ENCODE results near the gene RTTN. TPM values are rescaled to one million over a fixed set of nuclear protein-coding genes. Genes with fewer than 3 reads are reported as not detected.
A peak's percentile ranks its signal among the peaks of the same experiment; 100 is the strongest.

The RTTN gene
- polyA plus RNA-seq, 1 donor = 8.6 TPM

GRCh38 chr18:70089858-70090257 lies 115.6 kb downstream of the RTTN start:
- Histone ChIP-seq H3K4me3 (ENCODE audit: low read length) (no peak overlapping the region), H3K4me1 (ENCODE audit: control insufficient read depth, insufficient read depth, low read length) (peaks cover 7% of the 10 kb centered on the region), H3K27me3 (ENCODE audit: control insufficient read depth, insufficient read depth, low read length) (no peaks in the 10 kb centered on the region), H3K36me3 (ENCODE audit: control insufficient read depth, insufficient read depth, low read length) (peaks cover 5% of the 10 kb centered on the region), H3K27ac (ENCODE audit: low read length) (no peak overlapping the region), H3K9me3 (ENCODE audit: control insufficient read depth, low read depth, low read length) (no peaks in the 10 kb centered on the region)
- 83% methylated on average over 1 of the region's 1 CpG for WGBS (ENCODE audit: insufficient coverage, low lambda C conversion rate)
- no peak for DNase-seq

- Histone ChIP-seq H3K9me3 (ENCODE audit: control insufficient read depth, low read depth, low read length) (no peaks in the 10 kb centered on the region), H3K4me3 (ENCODE audit: low read length) (no peak overlapping the region), H3K27ac (ENCODE audit: low read length) (no peak overlapping the region), H3K36me3 (ENCODE audit: control insufficient read depth, insufficient read depth, low read length) (peaks cover 2% of the 10 kb centered on the region), H3K4me1 (ENCODE audit: control insufficient read depth, insufficient read depth, low read length) (peaks cover 7% of the 10 kb centered on the region), H3K27me3 (ENCODE audit: control insufficient read depth, insufficient read depth, low read length) (no peaks in the 10 kb centered on the region)
- WGBS (ENCODE audit: insufficient coverage, low lambda C conversion rate) = 94% methylated on average over 2 of the region's 4 CpGs
- DNase-seq = no peak
These were observed 119.4 kb downstream of the RTTN start for GRCh38 chr18:70086085-70086484.

- DNase-seq = peak in 1 of 2 donors; percentile 32
- peaks cover 2% of the 10 kb centered on the region for H3K36me3 ChIP-seq (ENCODE audit: control insufficient read depth, insufficient read depth, low read length)
- WGBS (ENCODE audit: insufficient coverage, low lambda C conversion rate) = 60% methylated on average over 1 of the region's 5 CpGs
- H3K27ac ChIP-seq (ENCODE audit: low read length) = no peak overlapping the region
- no peaks in the 10 kb centered on the region for H3K9me3 ChIP-seq (ENCODE audit: control insufficient read depth, low read depth, low read length)
- no peaks in the 10 kb centered on the region for H3K27me3 ChIP-seq (ENCODE audit: control insufficient read depth, insufficient read depth, low read length)
- peaks cover 7% of the 10 kb centered on the region for H3K4me1 ChIP-seq (ENCODE audit: control insufficient read depth, insufficient read depth, low read length)
- H3K4me3 ChIP-seq (ENCODE audit: low read length) = no peak overlapping the region
These were observed 119.8 kb downstream of the RTTN start for GRCh38 chr18:70085641-70086040.

- DNase-seq = no peak
- peaks cover 2% of the 10 kb centered on the region for H3K36me3 ChIP-seq (ENCODE audit: control insufficient read depth, insufficient read depth, low read length)
- H3K4me1 ChIP-seq (ENCODE audit: control insufficient read depth, insufficient read depth, low read length) = peaks cover 7% of the 10 kb centered on the region
- no peaks in the 10 kb centered on the region for H3K27me3 ChIP-seq (ENCODE audit: control insufficient read depth, insufficient read depth, low read length)
- no peak overlapping the region for H3K4me3 ChIP-seq (ENCODE audit: low read length)
- WGBS (ENCODE audit: insufficient coverage, low lambda C conversion rate) = no CpG with 5 or more reads among the region's 2 CpGs
- no peak overlapping the region for H3K27ac ChIP-seq (ENCODE audit: low read length)
- no peaks in the 10 kb centered on the region for H3K9me3 ChIP-seq (ENCODE audit: control insufficient read depth, low read depth, low read length)
These were observed 123.1 kb downstream of the RTTN start for GRCh38 chr18:70082430-70082829.

GRCh38 chr18:70078106-70078505 lies 127.4 kb downstream of the RTTN start:
- no peak for DNase-seq
- Histone ChIP-seq H3K27ac (ENCODE audit: low read length) (no peak overlapping the region), H3K4me3 (ENCODE audit: low read length) (no peak overlapping the region), H3K4me1 (ENCODE audit: control insufficient read depth, insufficient read depth, low read length) (peaks cover 1% of the 10 kb centered on the region), H3K36me3 (ENCODE audit: control insufficient read depth, insufficient read depth, low read length) (no peaks in the 10 kb centered on the region), H3K27me3 (ENCODE audit: control insufficient read depth, insufficient read depth, low read length) (no peaks in the 10 kb centered on the region), H3K9me3 (ENCODE audit: control insufficient read depth, low read depth, low read length) (no peaks in the 10 kb centered on the region)

GRCh38 chr18:70075906-70076305 lies 129.6 kb downstream of the RTTN start:
- DNase-seq = no peak
- Histone ChIP-seq H3K27me3 (ENCODE audit: control insufficient read depth, insufficient read depth, low read length) (no peaks in the 10 kb centered on the region), H3K9me3 (ENCODE audit: control insufficient read depth, low read depth, low read length) (no peaks in the 10 kb centered on the region), H3K4me3 (ENCODE audit: low read length) (no peak overlapping the region), H3K36me3 (ENCODE audit: control insufficient read depth, insufficient read depth, low read length) (no peaks in the 10 kb centered on the region), H3K27ac (ENCODE audit: low read length) (no peak overlapping the region), H3K4me1 (ENCODE audit: control insufficient read depth, insufficient read depth, low read length) (peaks cover 4% of the 10 kb centered on the region)

- WGBS (ENCODE audit: insufficient coverage, low lambda C conversion rate) = 100% methylated on average over 1 of the region's 1 CpG
- peaks cover 4% of the 10 kb centered on the region for H3K4me1 ChIP-seq (ENCODE audit: control insufficient read depth, insufficient read depth, low read length)
- H3K9me3 ChIP-seq (ENCODE audit: control insufficient read depth, low read depth, low read length) = no peaks in the 10 kb centered on the region
- no peaks in the 10 kb centered on the region for H3K27me3 ChIP-seq (ENCODE audit: control insufficient read depth, insufficient read depth, low read length)
- DNase-seq = no peak
- H3K4me3 ChIP-seq (ENCODE audit: low read length) = no peak overlapping the region
- no peak overlapping the region for H3K27ac ChIP-seq (ENCODE audit: low read length)
- H3K36me3 ChIP-seq (ENCODE audit: control insufficient read depth, insufficient read depth, low read length) = no peaks in the 10 kb centered on the region
These were observed 131.4 kb downstream of the RTTN start for GRCh38 chr18:70074116-70074515.

- peak; percentile 19 to 62 for DNase-seq
- no peaks in the 10 kb centered on the region for H3K27me3 ChIP-seq (ENCODE audit: control insufficient read depth, insufficient read depth, low read length)
These were observed 132.1 kb downstream of the RTTN start for GRCh38 chr18:70073432-70073831.

GRCh38 chr18:70072678-70073077 lies 132.8 kb downstream of the RTTN start:
- Histone ChIP-seq H3K27ac (ENCODE audit: low read length) (no peak overlapping the region), H3K36me3 (ENCODE audit: control insufficient read depth, insufficient read depth, low read length) (no peaks in the 10 kb centered on the region), H3K4me3 (ENCODE audit: low read length) (no peak overlapping the region), H3K9me3 (ENCODE audit: control insufficient read depth, low read depth, low read length) (no peaks in the 10 kb centered on the region), H3K27me3 (ENCODE audit: control insufficient read depth, insufficient read depth, low read length) (no peaks in the 10 kb centered on the region), H3K4me1 (ENCODE audit: control insufficient read depth, insufficient read depth, low read length) (peaks cover 4% of the 10 kb centered on the region)
- DNase-seq = peak; percentile 28 to 33
- no CpG with 5 or more reads among the region's 1 CpG for WGBS (ENCODE audit: insufficient coverage, low lambda C conversion rate)

More at GRCh38 chr18:70073432-70073831, 132.1 kb downstream of the RTTN start:
- H3K4me3 ChIP-seq (ENCODE audit: low read length) = no peak overlapping the region
- WGBS (ENCODE audit: insufficient coverage, low lambda C conversion rate) = 89% methylated on average over 3 of the region's 5 CpGs
- no peak overlapping the region for H3K27ac ChIP-seq (ENCODE audit: low read length)
- no peaks in the 10 kb centered on the region for H3K9me3 ChIP-seq (ENCODE audit: control insufficient read depth, low read depth, low read length)
- no peaks in the 10 kb centered on the region for H3K36me3 ChIP-seq (ENCODE audit: control insufficient read depth, insufficient read depth, low read length)
- H3K4me1 ChIP-seq (ENCODE audit: control insufficient read depth, insufficient read depth, low read length) = peaks cover 4% of the 10 kb centered on the region

GRCh38 chr18:70069965-70070364 lies 135.5 kb downstream of the RTTN start:
- Histone ChIP-seq H3K36me3 (ENCODE audit: control insufficient read depth, insufficient read depth, low read length) (no peaks in the 10 kb centered on the region), H3K9me3 (ENCODE audit: control insufficient read depth, low read depth, low read length) (no peaks in the 10 kb centered on the region), H3K27ac (ENCODE audit: low read length) (no peak overlapping the region), H3K27me3 (ENCODE audit: control insufficient read depth, insufficient read depth, low read length) (no peaks in the 10 kb centered on the region), H3K4me3 (ENCODE audit: low read length) (no peak overlapping the region), H3K4me1 (ENCODE audit: control insufficient read depth, insufficient read depth, low read length) (peaks cover 4% of the 10 kb centered on the region)
- no peak for DNase-seq
- WGBS (ENCODE audit: insufficient coverage, low lambda C conversion rate) = no CpG with 5 or more reads among the region's 1 CpG

- Histone ChIP-seq H3K36me3 (ENCODE audit: control insufficient read depth, insufficient read depth, low read length) (no peaks in the 10 kb centered on the region), H3K4me3 (ENCODE audit: low read length) (no peak overlapping the region), H3K27ac (ENCODE audit: low read length) (no peak overlapping the region), H3K4me1 (ENCODE audit: control insufficient read depth, insufficient read depth, low read length) (peaks cover 4% of the 10 kb centered on the region), H3K9me3 (ENCODE audit: control insufficient read depth, low read depth, low read length) (no peaks in the 10 kb centered on the region), H3K27me3 (ENCODE audit: control insufficient read depth, insufficient read depth, low read length) (no peaks in the 10 kb centered on the region)
- DNase-seq = no peak
These were observed 136.1 kb downstream of the RTTN start for GRCh38 chr18:70069382-70069781.

Measured in large intestine (tissue), 3 donors.